ENCODE results near the gene HS3ST1. TPM values are rescaled to one million over a fixed set of nuclear protein-coding genes. Genes with fewer than 3 reads are reported as not detected.

Gene HS3ST1
- total RNA-seq, 1 experiment from 2014 or later = 4.2 TPM

- H3K79me2 ChIP-seq (ENCODE audit: low read length) = no peaks in the 10 kb centered on the region
Observed at GRCh38 chr4:11399461-11399971, 29.2 kb downstream of the HS3ST1 start.

GRCh38 chr4:11397819-11398610 is 30.7 kb downstream of the HS3ST1 start:
- Histone ChIP-seq H3K27me3 (ENCODE audit: low read length) (no peaks in the 10 kb centered on the region), H3K4me3 (ENCODE audit: low read length) (no peak overlapping the region), H3K9me2 (replicated peaks; ENCODE audit: low read length) (no peaks in the 10 kb centered on the region), H3K4me2 (ENCODE audit: low read length) (no peak overlapping the region), H3K4me1 (ENCODE audit: insufficient read depth, low read length) (peaks cover 12% of the 10 kb centered on the region; the same call in 1 of the 2 replicates), H3K27ac (ENCODE audit: low read length) (no peak overlapping the region), H2AFZ (ENCODE audit: low read length) (no peak overlapping the region), H3K9ac (ENCODE audit: low read length) (no peak overlapping the region), H3K79me2 (ENCODE audit: low read length) (no peaks in the 10 kb centered on the region), H4K20me1 (ENCODE audit: low read length) (no peaks in the 10 kb centered on the region), H3K36me3 (ENCODE audit: low read depth, low read length) (no peaks in the 10 kb centered on the region), H3K9me3 (ENCODE audit: low read length) (no peaks in the 10 kb centered on the region), H3F3A (ENCODE audit: low read length, unreplicated experiment) (no peaks in the 10 kb centered on the region)
- ChIA-PET CTCF (no interaction called here), POLR2A (ENCODE audit: unreplicated experiment) (no interaction called here)
- BruUV-seq (replicated peaks) = no TSS peak
- intact Hi-C loops (cut with micrococcal nuclease) = no loop called here
- no peak for DNase-seq
- ATAC-seq = no peak
- TF ChIP-seq EZH2phosphoT487 (IDR thresholded peaks at IDR 0.05; ENCODE audit: borderline replicate concordance, low read length) (no peak), EZH2 (IDR thresholded peaks at IDR 0.05; ENCODE audit: low read length, unreplicated experiment) (no peak), CTCF (conservative IDR thresholded peaks at IDR 0.05; ENCODE audit: low read depth, low read length) (no peak)

More at GRCh38 chr4:11399461-11399971, 29.2 kb downstream of the HS3ST1 start:
- ChIA-PET POLR2A (ENCODE audit: unreplicated experiment) (no interaction called here), CTCF (no interaction called here)
- DNase-seq = no peak
- intact Hi-C loops (cut with micrococcal nuclease) = no loop called here
- H3K36me3 ChIP-seq (ENCODE audit: low read depth, low read length) = no peaks in the 10 kb centered on the region
- ATAC-seq = no peak
- H3K27ac ChIP-seq (ENCODE audit: low read length) = no peak overlapping the region
- H3F3A ChIP-seq (ENCODE audit: low read length, unreplicated experiment) = no peaks in the 10 kb centered on the region
- H3K4me3 ChIP-seq (ENCODE audit: low read length) = no peak overlapping the region
- no peaks in the 10 kb centered on the region for H4K20me1 ChIP-seq (ENCODE audit: low read length)
- BruUV-seq (replicated peaks) = no TSS peak
- no peaks in the 10 kb centered on the region for H3K9me2 ChIP-seq (replicated peaks; ENCODE audit: low read length)
- no peak overlapping the region for H2AFZ ChIP-seq (ENCODE audit: low read length)
- H3K4me2 ChIP-seq (ENCODE audit: low read length) = no peak overlapping the region
- no peaks in the 10 kb centered on the region for H3K9me3 ChIP-seq (ENCODE audit: low read length)
- no peak for TF ChIP-seq CTCF (conservative IDR thresholded peaks at IDR 0.05; ENCODE audit: low read depth, low read length)
- no peak for TF ChIP-seq EZH2phosphoT487 (IDR thresholded peaks at IDR 0.05; ENCODE audit: borderline replicate concordance, low read length)
- TF ChIP-seq EZH2 (IDR thresholded peaks at IDR 0.05; ENCODE audit: low read length, unreplicated experiment) = no peak
- no peaks in the 10 kb centered on the region for H3K27me3 ChIP-seq (ENCODE audit: low read length)
- no peak overlapping the region for H3K9ac ChIP-seq (ENCODE audit: low read length)
- H3K4me1 ChIP-seq (ENCODE audit: insufficient read depth, low read length) = peaks cover 12% of the 10 kb centered on the region; the same call in 1 of the 2 replicates

- CTCF ChIA-PET = no interaction called here
- Histone ChIP-seq H3K27me3 (ENCODE audit: low read length) (no peaks in the 10 kb centered on the region), H3K9ac (ENCODE audit: low read length) (no peak overlapping the region), H3K27ac (ENCODE audit: low read length) (no peak overlapping the region), H3K9me2 (replicated peaks; ENCODE audit: low read length) (no peaks in the 10 kb centered on the region), H3K79me2 (ENCODE audit: low read length) (no peaks in the 10 kb centered on the region), H3F3A (ENCODE audit: low read length, unreplicated experiment) (no peaks in the 10 kb centered on the region), H4K20me1 (ENCODE audit: low read length) (no peaks in the 10 kb centered on the region), H2AFZ (ENCODE audit: low read length) (no peak overlapping the region), H3K4me3 (ENCODE audit: low read length) (no peak overlapping the region), H3K4me1 (ENCODE audit: insufficient read depth, low read length) (peaks cover 12% of the 10 kb centered on the region; the same call in 1 of the 2 replicates), H3K4me2 (ENCODE audit: low read length) (no peak overlapping the region), H3K9me3 (ENCODE audit: low read length) (no peaks in the 10 kb centered on the region), H3K36me3 (ENCODE audit: low read depth, low read length) (no peaks in the 10 kb centered on the region)
- BruUV-seq (replicated peaks) = no TSS peak
- intact Hi-C loops (cut with micrococcal nuclease) = no loop called here
- TF ChIP-seq CTCF (conservative IDR thresholded peaks at IDR 0.05; ENCODE audit: low read depth, low read length) (no peak), EZH2 (IDR thresholded peaks at IDR 0.05; ENCODE audit: low read length, unreplicated experiment) (no peak), EZH2phosphoT487 (IDR thresholded peaks at IDR 0.05; ENCODE audit: borderline replicate concordance, low read length) (no peak)
- peak; percentile 20 for DNase-seq
- ATAC-seq = peak; percentile 49
- POLR2A ChIA-PET (ENCODE audit: unreplicated experiment) = no interaction called here
Observed at GRCh38 chr4:11397146-11397545, 31.5 kb downstream of the HS3ST1 start.

Measured in PC-3 (cell line).